Testis (tissue), 3 donors: ENCODE measurements around the gene FOSB. TPM values are rescaled to one million over a fixed set of nuclear protein-coding genes. Genes with fewer than 3 reads are reported as not detected.
A peak's percentile ranks its signal among the peaks of the same experiment; 100 is the strongest.

Source experiments
- DNase-seq: peaks from one replicate; pipeline ENCODE4 v3.0.0-alpha.2; 2019
- H3K27ac ChIP-seq, 2 donors: fragments of 200-600 bp; sonication (generic); one replicate each; pipeline ENCODE4 v1.5.1; 2019
- H3K27me3 ChIP-seq: fragments of 200-600 bp; sonication (generic); one replicate; pipeline ENCODE4 v1.5.1; 2019
- H3K36me3 ChIP-seq: fragments of 200-600 bp; sonication (generic); one replicate; pipeline ENCODE4 v1.5.1; 2017; ENCODE audit warnings: low read depth; ENCODE audit errors: missing control alignments
- H3K4me1 ChIP-seq: fragments of 200-600 bp; sonication (generic); one replicate; pipeline ENCODE4 v1.5.1; 2019
- H3K4me3 ChIP-seq, 2 donors: fragments of 200-600 bp; sonication (generic); one replicate each; pipeline ENCODE4 v1.5.1; 2017 to 2019
- H3K9me3 ChIP-seq: fragments of 200-600 bp; sonication (generic); one replicate; pipeline ENCODE4 v1.5.1; 2017
- POLR2A ChIP-seq: fragments of 450-650 bp; IDR thresholded peaks from one replicate; pipeline ENCODE4 v1.6.1; 2017; ENCODE audit warnings: antibody characterized with exemption, mild to moderate bottlenecking, moderate library complexity
- WGBS, 2 donors: methylation state at CpG; one replicate each; pipeline ENCODE4 v1.1.5; 2018; 5-methylcytosine and 5-hydroxymethylcytosine counted together
- intact Hi-C: fragments of 100-400 bp; cut with DNase I; formaldehyde crosslinking; loops from one replicate; pipeline ENCODE4 v1.15.1; 2023; ENCODE audit warnings: low total_unique reads
- polyA plus RNA-seq: library from polyadenylated mRNA; stranded (reverse); fragments of 350-450 nt; fragmentation: Illumina TruSeq; extraction: RNeasy Lipid Tissue Mini Kit (QIAGEN cat#74804); gene quantifications from one replicate; pipeline ENCODE4 v1.2.3, GENCODE V29; 2014; ENCODE audit warnings: low read depth, low replicate concordance; ENCODE audit not compliant: insufficient read depth
- total RNA-seq, 2 donors: library from RNA; depleted of rRNA; stranded (reverse); fragments of >200 nt; gene quantifications; one replicate each; pipeline ENCODE4 v1.2.3, GENCODE V29; 2016
- TF ChIP-seq, protein P1 (sequence below), 3 experiments: fragments of 450-650 bp in 2 of 3; fragments of 200-600 bp in 1 of 3; sonication (generic) in 1 of 3; IDR thresholded peaks; one replicate each; pipeline ENCODE4 v1.5.1; 2016 to 2019; ENCODE audit warnings: antibody characterized with exemption in 3 of 3, mild to moderate bottlenecking in 2 of 3, moderate library complexity in 1 of 3

FOSB gene
- total and polyA plus RNA-seq, 3 donors from 2014 or later, result 1.2 to 22.7 (median 3.9) TPM

DNA sequence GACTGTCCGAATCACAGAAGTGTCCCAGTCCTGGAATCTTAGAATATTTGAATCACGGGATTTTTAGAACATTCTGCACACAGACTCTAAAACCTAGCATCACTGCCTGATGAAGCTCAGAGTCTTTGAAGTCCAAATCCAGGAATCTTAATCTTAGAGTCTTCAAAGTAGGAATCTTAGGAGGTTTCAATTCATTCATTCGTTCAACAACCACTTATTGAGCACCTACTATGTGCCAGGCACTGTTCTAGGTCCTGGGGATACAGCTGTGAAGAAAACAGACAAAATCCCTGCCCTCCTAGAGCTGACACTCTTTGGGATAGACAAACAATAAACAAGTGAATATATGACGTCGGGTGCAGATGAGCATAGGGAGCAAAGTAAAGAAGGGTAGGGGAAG, 27.4 kb downstream of the FOSB start:
- Histone ChIP-seq H3K36me3 (no peaks in the 10 kb centered on the region), H3K4me1 (peaks cover 6% of the 10 kb centered on the region), H3K9me3 (no peaks in the 10 kb centered on the region), H3K4me3 (no peak overlapping the region), H3K27me3 (no peaks in the 10 kb centered on the region), H3K27ac (no peak overlapping the region)
- TF ChIP-seq, protein P1, sequence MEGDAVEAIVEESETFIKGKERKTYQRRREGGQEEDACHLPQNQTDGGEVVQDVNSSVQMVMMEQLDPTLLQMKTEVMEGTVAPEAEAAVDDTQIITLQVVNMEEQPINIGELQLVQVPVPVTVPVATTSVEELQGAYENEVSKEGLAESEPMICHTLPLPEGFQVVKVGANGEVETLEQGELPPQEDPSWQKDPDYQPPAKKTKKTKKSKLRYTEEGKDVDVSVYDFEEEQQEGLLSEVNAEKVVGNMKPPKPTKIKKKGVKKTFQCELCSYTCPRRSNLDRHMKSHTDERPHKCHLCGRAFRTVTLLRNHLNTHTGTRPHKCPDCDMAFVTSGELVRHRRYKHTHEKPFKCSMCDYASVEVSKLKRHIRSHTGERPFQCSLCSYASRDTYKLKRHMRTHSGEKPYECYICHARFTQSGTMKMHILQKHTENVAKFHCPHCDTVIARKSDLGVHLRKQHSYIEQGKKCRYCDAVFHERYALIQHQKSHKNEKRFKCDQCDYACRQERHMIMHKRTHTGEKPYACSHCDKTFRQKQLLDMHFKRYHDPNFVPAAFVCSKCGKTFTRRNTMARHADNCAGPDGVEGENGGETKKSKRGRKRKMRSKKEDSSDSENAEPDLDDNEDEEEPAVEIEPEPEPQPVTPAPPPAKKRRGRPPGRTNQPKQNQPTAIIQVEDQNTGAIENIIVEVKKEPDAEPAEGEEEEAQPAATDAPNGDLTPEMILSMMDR (IDR thresholded peaks at IDR 0.05), result no peak
- TF ChIP-seq POLR2A, result no peak
- 57 to 67% methylated on average over 5 of the region's 5 CpGs for WGBS, 2 donors
- DNase-seq, result no peak
- intact Hi-C loops, result no loop called here

DNA sequence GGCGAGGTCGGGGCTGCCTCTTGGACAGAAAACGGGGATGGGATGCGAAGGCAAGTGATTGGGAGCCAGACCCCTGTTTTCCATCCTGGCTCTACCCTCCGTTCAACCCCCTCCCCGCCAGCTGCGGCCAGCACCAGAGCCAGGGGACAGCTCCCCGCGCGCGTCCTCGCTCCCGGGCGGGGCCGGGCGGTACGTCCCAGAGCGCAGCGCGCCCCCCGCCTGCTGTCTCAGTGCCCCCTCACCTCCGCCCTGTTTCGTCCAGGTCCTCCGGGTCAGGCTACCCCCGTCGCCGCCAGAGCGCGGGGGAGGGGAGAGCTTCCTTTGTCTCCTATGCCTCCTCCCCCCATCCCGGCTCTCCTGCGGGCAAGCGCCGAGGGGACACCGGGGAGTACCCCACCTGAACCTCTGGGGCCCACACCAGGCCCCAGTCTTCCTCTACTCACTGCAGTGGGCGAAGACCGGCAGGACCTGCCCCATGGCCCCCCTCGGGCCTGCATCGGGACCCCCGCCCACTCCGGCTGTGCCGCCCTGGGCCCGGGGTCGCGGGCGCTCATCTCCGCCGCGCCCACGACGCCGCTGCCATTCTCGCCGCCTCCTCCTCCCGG, 28.7 kb downstream of the FOSB start:
- no peaks in the 10 kb centered on the region for H3K27me3 ChIP-seq
- no peak for TF ChIP-seq POLR2A
- TF ChIP-seq, protein P1 (IDR thresholded peaks at IDR 0.05), result no peak
- H3K4me3 ChIP-seq, result peak overlapping the region; percentile 53 to 56
- DNase-seq, result no peak
- peaks cover 6% of the 10 kb centered on the region for H3K4me1 ChIP-seq
- no peak overlapping the region for H3K27ac ChIP-seq
- no peaks in the 10 kb centered on the region for H3K36me3 ChIP-seq
- intact Hi-C loops, result no loop called here
- 1 to 2% methylated on average over 31 to 38 of the region's 54 CpGs for WGBS, 2 donors
- H3K9me3 ChIP-seq, result no peaks in the 10 kb centered on the region

DNA sequence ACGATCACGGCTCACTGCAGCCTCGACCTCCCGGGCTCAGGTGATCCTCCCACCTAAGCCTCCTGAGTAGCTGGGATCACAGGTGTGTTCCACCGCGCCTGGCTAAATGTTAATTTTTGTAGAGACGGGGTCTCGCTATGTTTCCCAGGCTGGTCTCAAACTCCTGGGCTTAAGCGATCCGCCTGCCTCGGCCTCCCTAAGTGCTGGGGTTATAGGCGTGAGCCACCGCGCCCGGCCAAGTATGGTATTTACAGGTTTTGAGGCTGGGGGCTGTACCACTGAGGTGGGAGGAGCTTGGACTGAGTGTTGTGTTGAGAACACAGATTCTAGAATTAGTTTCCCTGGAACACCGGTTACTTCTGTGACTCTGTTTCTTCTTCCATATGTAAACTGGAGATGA, 30.0 kb downstream of the FOSB start:
- TF ChIP-seq, protein P1 (IDR thresholded peaks at IDR 0.05), result no peak
- TF ChIP-seq POLR2A, result no peak
- peaks cover 6% of the 10 kb centered on the region for H3K4me1 ChIP-seq
- H3K4me3 ChIP-seq, result no peak overlapping the region
- 20 to 25% methylated on average over 15 to 16 of the region's 16 CpGs for WGBS, 2 donors
- H3K27me3 ChIP-seq, result no peaks in the 10 kb centered on the region
- no peaks in the 10 kb centered on the region for H3K9me3 ChIP-seq
- no peaks in the 10 kb centered on the region for H3K36me3 ChIP-seq
- DNase-seq, result no peak
- no peak overlapping the region for H3K27ac ChIP-seq
- intact Hi-C loops, result no loop called here

DNA sequence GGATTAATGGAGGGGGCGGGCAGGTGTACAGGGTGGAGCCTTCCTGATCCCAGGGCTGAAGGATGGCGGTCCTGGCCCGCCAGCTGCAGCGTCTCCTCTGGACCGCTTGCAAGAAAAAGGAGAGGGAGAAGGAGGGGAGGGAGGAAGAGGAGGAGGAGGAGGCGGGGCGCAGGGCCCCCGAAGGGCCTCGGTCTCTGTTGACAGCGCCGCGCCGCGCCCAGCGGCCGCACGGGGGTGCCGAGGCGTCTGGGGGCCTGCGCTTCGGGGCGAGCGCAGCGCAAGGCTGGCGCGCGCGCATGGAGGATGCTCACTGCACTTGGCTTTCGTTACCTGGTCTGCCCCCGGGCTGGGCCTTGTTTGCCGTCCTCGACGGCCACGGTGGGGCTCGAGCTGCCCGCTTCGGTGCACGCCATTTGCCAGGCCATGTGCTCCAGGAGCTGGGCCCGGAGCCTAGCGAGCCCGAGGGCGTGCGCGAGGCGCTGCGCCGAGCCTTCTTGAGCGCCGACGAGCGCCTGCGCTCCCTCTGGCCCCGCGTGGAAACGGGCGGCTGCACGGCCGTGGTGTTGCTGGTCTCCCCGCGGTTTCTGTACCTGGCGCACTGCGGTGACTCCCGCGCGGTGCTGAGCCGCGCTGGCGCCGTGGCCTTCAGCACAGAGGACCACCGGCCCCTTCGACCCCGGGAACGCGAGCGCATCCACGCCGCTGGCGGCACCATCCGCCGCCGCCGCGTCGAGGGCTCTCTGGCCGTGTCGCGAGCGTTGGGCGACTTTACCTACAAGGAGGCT, 30.8 kb downstream of the FOSB start, which contains the start of gene PPM1N:
TSS of gene PPM1N (plus strand) at position 33 of the 785 bp plus-strand sequence. CDS start at position 63, 30 bp downstream.
- H3K4me3 ChIP-seq, result peak within 1 kb of the TSS; percentile 53 to 56
- DNase-seq, result no peak
- intact Hi-C loops, result no loop called here
- no peak within 1 kb of the TSS for H3K27ac ChIP-seq
- WGBS, 2 donors, result 1 to 4% methylated on average over 28 to 51 of the region's 89 CpGs
- no peak for TF ChIP-seq POLR2A
- TF ChIP-seq, protein P1 (IDR thresholded peaks at IDR 0.05), result no peak
- H3K36me3 ChIP-seq, result no peaks in the 10 kb centered on the region
- H3K27me3 ChIP-seq, result no peaks in the 10 kb centered on the region
- H3K9me3 ChIP-seq, result no peaks in the 10 kb centered on the region
- no peaks in the 10 kb centered on the region for H3K4me1 ChIP-seq
